HG02588 (cell line): Measurements from ENCODE around the gene CMIP.

Source experiments
- ATAC-seq: cut with Tn5 transposase; IDR thresholded peaks from one replicate; pipeline ENCODE4 v1.9.1; 2021; ENCODE audit warnings: mild to moderate bottlenecking, moderate library complexity; ENCODE audit not compliant: unreplicated experiment

CMIP gene

DNA sequence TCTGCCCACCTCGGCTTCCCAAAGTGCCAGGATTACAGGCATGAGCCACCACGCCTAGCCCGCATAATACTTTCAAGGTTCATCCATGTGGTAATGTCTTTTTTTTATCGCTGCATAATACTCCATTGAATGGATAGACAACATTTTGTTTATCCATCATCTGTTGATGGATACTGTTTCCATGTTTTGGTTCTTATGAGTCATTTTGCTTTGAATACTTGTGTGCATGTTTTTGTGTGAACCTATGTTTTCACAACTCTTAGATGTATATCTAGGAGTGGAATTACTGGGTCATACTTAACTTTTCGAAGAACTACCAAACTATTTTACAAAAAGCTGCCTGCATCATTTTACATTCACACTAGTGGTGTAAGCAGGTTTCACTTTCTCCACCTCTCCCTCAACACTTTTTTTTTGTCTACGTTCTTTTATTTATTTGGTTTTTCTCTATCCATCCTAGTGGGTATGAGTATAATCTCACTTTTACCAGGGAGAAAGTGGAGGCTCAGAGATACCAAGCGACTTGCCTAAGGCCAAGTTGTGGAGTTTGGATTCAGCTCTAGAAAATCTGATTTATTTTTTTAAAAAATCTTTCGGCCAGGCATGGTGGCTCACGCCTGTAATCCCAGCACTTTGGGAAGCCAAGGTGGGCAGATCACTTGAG, 151.2 kb downstream of the CMIP start:
- ATAC-seq = no peak

DNA sequence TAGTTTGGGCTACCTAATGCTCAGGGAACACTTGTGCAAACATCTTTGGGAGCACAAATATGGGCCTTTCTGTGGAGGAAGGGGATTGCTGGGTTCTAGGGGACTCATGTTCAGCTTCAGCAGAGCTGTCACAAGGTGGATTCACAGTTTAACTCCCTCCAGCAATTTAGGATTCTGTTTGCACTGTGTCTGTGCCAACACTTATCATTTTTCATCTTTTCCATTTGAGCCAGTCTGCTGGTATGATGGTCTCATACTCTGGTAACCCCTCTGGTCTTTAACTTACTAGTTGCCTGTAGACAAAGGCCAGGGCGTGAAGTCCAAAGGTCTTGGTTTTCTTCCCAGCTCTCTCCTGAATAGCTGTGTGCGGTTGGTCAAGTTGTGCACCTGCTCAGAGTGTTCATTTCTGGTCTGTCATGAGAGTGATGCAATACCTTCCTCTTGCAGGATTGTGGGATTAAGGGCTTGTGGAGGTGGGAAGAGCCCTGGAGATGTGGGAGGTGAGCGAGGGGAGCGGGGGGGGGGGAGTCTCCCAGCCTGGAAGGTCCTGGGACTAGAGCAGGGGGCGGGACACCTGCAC, 152.6 kb downstream of the CMIP start:
- no peak for ATAC-seq

DNA sequence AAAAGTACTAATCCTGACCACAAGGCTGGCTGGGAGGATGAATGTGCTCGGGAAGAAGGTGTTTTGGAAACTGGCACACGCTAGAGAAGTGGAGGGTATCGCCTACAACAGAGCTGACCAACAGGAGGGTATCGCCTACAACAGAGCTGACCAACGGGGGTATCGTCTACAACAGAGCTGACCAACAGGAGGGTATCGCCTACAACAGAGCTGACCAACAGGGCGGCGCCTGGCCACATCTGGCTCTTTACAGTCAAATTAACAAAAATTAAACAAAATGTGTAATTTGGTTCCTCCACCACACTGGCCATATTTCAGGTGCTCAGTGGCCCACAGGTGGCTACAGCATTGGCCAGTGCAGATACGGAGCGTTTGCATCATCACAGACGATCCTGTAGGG, 153.5 kb downstream of the CMIP start:
- no peak for ATAC-seq

- no peak for ATAC-seq
Observed at GRCh38 chr16:81599034-81599744, 154.6 kb downstream of the CMIP start.

DNA sequence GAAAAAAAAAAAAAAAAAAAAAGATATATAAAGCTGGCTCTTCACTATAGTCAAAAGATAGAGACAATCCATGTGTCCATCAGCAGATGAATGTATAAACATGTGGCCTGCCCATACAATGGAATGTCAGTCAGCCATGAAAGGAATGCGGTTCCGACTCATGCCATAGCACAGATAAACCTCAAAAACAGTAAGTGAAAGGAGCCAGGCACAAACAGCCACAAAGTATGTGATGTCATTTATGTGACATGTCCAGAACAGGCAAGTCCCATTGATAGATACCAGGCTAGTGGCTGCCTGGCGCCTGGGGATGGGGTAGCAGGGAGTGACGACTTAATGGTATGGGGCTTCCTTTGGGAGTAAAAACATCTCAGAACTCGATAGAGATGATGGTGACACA, 155.7 kb downstream of the CMIP start:
- ATAC-seq = no peak

GRCh38 chr16:81601008-81601428, 156.4 kb downstream of the CMIP start:
- no peak for ATAC-seq

GRCh38 chr16:81601601-81602255, 157.1 kb downstream of the CMIP start:
- ATAC-seq = no peak

- no peak for ATAC-seq
Observed at GRCh38 chr16:81602256-81602776, 157.7 kb downstream of the CMIP start.

DNA sequence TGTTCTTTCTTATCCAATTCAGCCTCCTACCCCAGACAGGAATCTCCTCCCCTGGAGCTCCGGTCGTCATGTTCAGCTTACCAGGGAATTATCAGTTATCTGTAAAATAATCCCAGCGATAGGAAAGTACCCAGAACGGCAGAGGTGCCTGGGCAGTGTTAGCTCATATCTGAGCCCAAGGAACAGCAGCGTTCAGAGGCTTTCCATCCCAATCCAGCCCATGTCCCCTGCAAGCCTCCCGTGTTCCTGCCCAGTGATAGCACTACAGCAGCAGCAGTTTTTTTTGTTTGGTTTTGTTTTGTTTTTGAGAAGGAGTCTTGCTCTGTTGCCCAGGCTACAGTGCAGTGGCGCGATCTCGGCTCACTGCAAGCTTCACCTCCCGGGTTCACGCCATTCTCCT, 158.2 kb downstream of the CMIP start:
- no peak for ATAC-seq

DNA sequence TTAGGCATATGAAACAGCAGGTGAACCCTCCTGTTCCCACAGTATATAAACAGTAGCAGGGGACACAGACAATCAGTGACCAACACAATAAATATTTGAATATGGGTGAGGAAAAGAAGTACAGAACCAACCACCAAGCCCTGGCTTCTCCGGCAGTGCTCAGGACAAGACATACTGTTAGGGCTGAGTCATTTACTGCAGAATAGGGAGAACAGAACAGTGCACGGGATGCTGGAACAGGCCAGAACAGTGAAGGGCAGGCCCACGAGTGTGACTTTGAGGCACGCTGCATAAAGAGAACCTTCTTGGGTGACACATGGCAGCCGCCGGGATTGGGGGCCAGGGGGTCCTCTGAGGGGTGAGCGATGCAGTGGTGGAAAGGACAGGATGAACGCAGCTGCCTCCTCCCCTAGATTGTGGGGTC, 160.4 kb downstream of the CMIP start:
- no peak for ATAC-seq

GRCh38 chr16:81606039-81606438, 161.4 kb downstream of the CMIP start:
- ATAC-seq = no peak

- no peak for ATAC-seq
Observed at GRCh38 chr16:81607006-81607405, 162.4 kb downstream of the CMIP start.

- ATAC-seq = no peak
Observed at GRCh38 chr16:81607805-81608522, 163.4 kb downstream of the CMIP start.

- ATAC-seq = no peak
Observed at GRCh38 chr16:81608523-81609209, 164.1 kb downstream of the CMIP start.

- no peak for ATAC-seq
Observed at GRCh38 chr16:81609323-81609892, 164.8 kb downstream of the CMIP start.

- ATAC-seq = no peak
Observed at GRCh38 chr16:81610144-81610842, 165.7 kb downstream of the CMIP start.

GRCh38 chr16:81610936-81611335, 166.3 kb downstream of the CMIP start:
- ATAC-seq = no peak

- ATAC-seq = no peak
Observed at GRCh38 chr16:81611721-81612120, 167.1 kb downstream of the CMIP start.
